GM10266 (cell line): ENCODE results near the gene CDK6.

ENCODE experiments used
- DNase-seq: peaks from one replicate; pipeline ENCODE4 v3.0.0; 2012; ENCODE audit errors: extremely low spot score
- TF ChIP-seq, protein P1 (sequence below): IDR thresholded peaks from 2 replicates; pipeline ENCODE4 v1.5.1; 2012; ENCODE audit warnings: mild to moderate bottlenecking, low read depth; ENCODE audit not compliant: control insufficient read depth, insufficient read depth; ENCODE audit errors: missing control alignments

The CDK6 gene

DNA sequence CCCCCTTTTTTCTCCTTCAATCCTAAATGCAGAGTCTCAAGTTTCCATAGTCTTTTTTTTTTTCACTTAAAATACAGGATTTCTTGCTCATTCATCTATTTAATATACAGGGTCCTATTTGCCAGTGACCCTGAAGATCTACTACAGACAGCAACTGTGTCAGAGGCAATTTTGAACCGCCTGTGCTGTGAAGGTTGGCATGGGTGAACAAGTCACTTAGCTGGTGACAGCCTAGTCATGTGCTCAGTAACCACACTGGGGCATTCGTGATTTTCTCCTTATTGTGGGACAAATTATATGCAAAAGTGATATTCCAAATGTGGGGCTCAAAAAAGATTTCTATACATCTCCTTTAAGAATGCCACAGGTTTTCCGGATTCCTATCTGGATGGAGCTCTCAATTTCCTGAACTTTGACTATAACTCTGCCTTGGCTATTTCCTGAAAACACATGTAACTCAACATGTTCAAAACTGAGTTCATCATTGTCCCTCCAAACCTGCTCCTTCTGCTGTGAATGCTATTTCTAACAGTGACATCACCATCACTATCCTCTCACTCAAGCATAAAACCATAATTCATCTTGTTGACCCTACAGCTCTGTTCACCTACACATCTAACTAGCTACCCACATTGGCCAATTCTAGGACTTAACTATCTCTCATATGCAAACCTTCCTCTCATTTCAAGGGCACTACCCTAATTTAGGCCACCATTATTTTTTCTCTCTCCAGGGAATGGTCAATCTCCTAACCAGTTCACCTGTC is 36.7 kb downstream of the CDK6 start:
- TF ChIP-seq, protein P1, sequence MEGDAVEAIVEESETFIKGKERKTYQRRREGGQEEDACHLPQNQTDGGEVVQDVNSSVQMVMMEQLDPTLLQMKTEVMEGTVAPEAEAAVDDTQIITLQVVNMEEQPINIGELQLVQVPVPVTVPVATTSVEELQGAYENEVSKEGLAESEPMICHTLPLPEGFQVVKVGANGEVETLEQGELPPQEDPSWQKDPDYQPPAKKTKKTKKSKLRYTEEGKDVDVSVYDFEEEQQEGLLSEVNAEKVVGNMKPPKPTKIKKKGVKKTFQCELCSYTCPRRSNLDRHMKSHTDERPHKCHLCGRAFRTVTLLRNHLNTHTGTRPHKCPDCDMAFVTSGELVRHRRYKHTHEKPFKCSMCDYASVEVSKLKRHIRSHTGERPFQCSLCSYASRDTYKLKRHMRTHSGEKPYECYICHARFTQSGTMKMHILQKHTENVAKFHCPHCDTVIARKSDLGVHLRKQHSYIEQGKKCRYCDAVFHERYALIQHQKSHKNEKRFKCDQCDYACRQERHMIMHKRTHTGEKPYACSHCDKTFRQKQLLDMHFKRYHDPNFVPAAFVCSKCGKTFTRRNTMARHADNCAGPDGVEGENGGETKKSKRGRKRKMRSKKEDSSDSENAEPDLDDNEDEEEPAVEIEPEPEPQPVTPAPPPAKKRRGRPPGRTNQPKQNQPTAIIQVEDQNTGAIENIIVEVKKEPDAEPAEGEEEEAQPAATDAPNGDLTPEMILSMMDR = no peak
- no peak for DNase-seq

GRCh38 chr7:92798517-92799249 is 37.7 kb downstream of the CDK6 start:
- TF ChIP-seq, protein P1 = no peak
- no peak for DNase-seq

DNA sequence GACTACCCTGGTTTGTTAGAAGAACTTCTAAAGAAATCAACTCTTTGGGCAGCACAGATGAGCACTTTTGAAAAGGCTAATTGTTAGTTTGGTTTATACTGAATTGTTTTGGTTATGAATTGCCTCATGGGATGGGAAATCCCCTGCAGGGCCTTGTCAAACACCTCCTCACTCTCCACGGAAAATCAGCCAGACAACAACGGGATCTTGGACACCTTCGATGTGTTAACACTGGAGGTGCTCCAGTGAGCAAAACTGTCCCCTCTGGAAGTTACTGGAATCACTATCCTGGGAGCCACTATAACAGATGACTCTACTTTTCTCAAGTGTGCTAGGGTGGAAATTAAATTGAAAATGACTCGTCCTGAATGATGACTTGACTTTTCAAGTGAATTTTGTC is 38.7 kb downstream of the CDK6 start:
- TF ChIP-seq, protein P1 = no peak
- DNase-seq = no peak

DNA sequence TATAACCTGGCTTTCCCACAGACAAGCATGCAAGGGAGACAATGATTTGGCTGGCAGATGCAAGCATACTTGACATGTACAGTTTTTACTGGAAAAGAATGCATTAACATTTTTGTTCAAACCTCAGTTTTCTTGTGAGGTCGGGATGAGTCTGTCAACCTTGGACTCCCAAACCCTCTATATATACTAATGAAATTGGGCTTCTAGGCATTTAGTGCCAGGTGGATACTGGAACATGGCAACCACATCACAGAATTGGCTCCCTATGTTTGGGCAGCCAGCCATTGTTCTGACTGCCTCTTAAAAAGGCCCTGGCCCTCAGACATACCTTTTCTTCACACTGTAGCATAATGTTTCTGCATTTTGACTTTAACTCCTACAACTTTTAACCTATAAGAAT is 39.1 kb downstream of the CDK6 start:
- no peak for DNase-seq
- TF ChIP-seq, protein P1 = no peak

DNA sequence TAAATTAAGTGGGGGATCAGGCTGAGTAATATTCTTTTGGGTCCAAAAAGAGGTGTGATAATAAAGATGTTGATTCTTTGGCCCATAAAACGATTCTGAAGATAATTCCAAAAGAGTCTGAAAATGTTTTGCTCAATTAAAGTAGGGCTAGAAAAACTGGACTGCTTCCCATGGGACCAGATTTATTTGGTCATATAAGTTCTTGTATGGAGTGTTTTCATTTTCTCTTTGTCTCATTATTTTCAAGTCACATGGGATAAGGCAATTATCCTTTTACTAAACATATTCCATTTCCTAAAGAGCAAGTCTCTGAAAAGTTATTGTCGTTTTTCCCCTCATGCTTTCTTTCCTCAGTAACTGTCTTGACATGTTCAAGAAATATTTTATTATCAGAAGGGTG is 41.5 kb downstream of the CDK6 start:
- no peak for DNase-seq
- TF ChIP-seq, protein P1 = no peak

GRCh38 chr7:92794391-92794790 is 42.0 kb downstream of the CDK6 start:
- no peak for DNase-seq
- TF ChIP-seq, protein P1 = no peak

- TF ChIP-seq, protein P1 = no peak
- DNase-seq = no peak
Measured at GRCh38 chr7:92793656-92794205, 42.6 kb downstream of the CDK6 start.
